GM13976 (cell line): ENCODE results near the gene PTPRE.

Experiments used
- DNase-seq: peaks from one replicate; pipeline ENCODE4 v3.0.0; 2012; ENCODE audit warnings: low spot score
- CTCF ChIP-seq: IDR thresholded peaks from 2 replicates; pipeline ENCODE4 v1.5.1; 2012; ENCODE audit warnings: borderline replicate concordance, mild to moderate bottlenecking; ENCODE audit not compliant: insufficient read depth; ENCODE audit errors: extremely low read depth, missing control alignments, control extremely low read depth
- in situ Hi-C: fragments of 300-500 bp; cut with MboI; formaldehyde crosslinking; loops from one replicate; pipeline ENCODE4 v1.12.0; 2022; ENCODE audit warnings: low sequenced_read_pairs, mixed read lengths, inconsistent platforms; ENCODE audit not compliant: unreplicated experiment

Gene PTPRE

GRCh38 chr10:127971101-127971946 lies 64.4 kb downstream of the PTPRE start:
- TF ChIP-seq CTCF: no peak
- DNase-seq: no peak
- in situ Hi-C loops: no loop called here

- DNase-seq: no peak
- in situ Hi-C loops: no loop called here
- no peak for TF ChIP-seq CTCF
Measured at GRCh38 chr10:127971963-127972615, 65.2 kb downstream of the PTPRE start.

- in situ Hi-C loops: no loop called here
- TF ChIP-seq CTCF: no peak
- DNase-seq: no peak
Measured at GRCh38 chr10:127972751-127973357, 66.0 kb downstream of the PTPRE start.

GRCh38 chr10:127973791-127974311 lies 66.9 kb downstream of the PTPRE start:
- in situ Hi-C loops: no loop called here
- no peak for TF ChIP-seq CTCF
- DNase-seq: no peak

- in situ Hi-C loops: no loop called here
- DNase-seq: no peak
- TF ChIP-seq CTCF: no peak
Measured at GRCh38 chr10:127974911-127975310, 68.0 kb downstream of the PTPRE start.

GRCh38 chr10:127976286-127976685 lies 69.4 kb downstream of the PTPRE start:
- no peak for DNase-seq
- in situ Hi-C loops: no loop called here
- TF ChIP-seq CTCF: no peak
